Lung (tissue), 12 donors: ENCODE measurements around the gene SCAANT1. TPM values are rescaled to one million over a fixed set of nuclear protein-coding genes. Genes with fewer than 3 reads are reported as not detected.

Source experiments
- ATAC-seq: fragments of 200-7000 bp; cut with Tn5 transposase; one replicate; pipeline ENCODE4 v1.9.1; 2020; ENCODE audit warnings: moderate number of reproducible peaks; ENCODE audit not compliant: insufficient read depth, low FRiP score
- DNase-seq, 3 donors: peaks; one replicate each; pipeline ENCODE4 v3.0.0-alpha.2; 2013 to 2017
- H3K27ac ChIP-seq, 2 donors: one replicate each; pipeline ENCODE4 v1.5.1; 2013; ENCODE audit warnings: mild to moderate bottlenecking in 2 of 2, moderate library complexity in 2 of 2, control low read depth in 1 of 2, inconsistent platforms in 1 of 2, low read depth in 1 of 2, low read length in 1 of 2
- H3K27me3 ChIP-seq, 3 donors: one replicate each; pipeline ENCODE4 v1.5.1; 2013; ENCODE audit warnings: low read length in 2 of 3; ENCODE audit not compliant: control insufficient read depth in 3 of 3, insufficient read depth in 3 of 3
- H3K36me3 ChIP-seq, 4 donors: one replicate each; pipeline ENCODE4 v1.5.1; 2013; ENCODE audit warnings: low read length in 4 of 4, mild to moderate bottlenecking in 1 of 4, moderate library complexity in 1 of 4; ENCODE audit not compliant: control insufficient read depth in 4 of 4, insufficient read depth in 4 of 4
- H3K4me1 ChIP-seq, 5 donors: one replicate each; pipeline ENCODE4 v1.5.1; 2013; ENCODE audit warnings: low read length in 5 of 5, mild to moderate bottlenecking in 2 of 5, moderate library complexity in 1 of 5; ENCODE audit not compliant: control insufficient read depth in 5 of 5, insufficient read depth in 5 of 5
- H3K4me3 ChIP-seq: one replicate; pipeline ENCODE4 v1.5.1; 2013; ENCODE audit warnings: mild to moderate bottlenecking, control low read depth, moderate library complexity
- H3K9ac ChIP-seq, 2 donors: one replicate each; pipeline ENCODE4 v1.5.1; 2013; ENCODE audit warnings: low read length in 2 of 2, control low read depth in 1 of 2; ENCODE audit not compliant: insufficient read depth in 1 of 2
- H3K9me3 ChIP-seq, 4 donors: one replicate each; pipeline ENCODE4 v1.5.1; 2013; ENCODE audit warnings: low read length in 3 of 4, mild to moderate bottlenecking in 1 of 4, moderate library complexity in 1 of 4; ENCODE audit not compliant: control insufficient read depth in 4 of 4, insufficient read depth in 3 of 4
- WGBS, 2 donors: extraction: QIAGEN DNeasy Blood & Tissue Kit; methylation state at CpG; one replicate each; pipeline ENCODE4 v1.1.7; 2013; 5-methylcytosine and 5-hydroxymethylcytosine counted together
- polyA plus RNA-seq, 2 donors: library from polyadenylated mRNA; stranded (reverse); fragments of 200-250 nt; gene quantifications; one replicate each; pipeline ENCODE4 v1.2.1, GENCODE V29; 2013
- total RNA-seq, 2 donors: library from RNA; depleted of rRNA in 1 of 2; stranded (reverse); fragments of >200 nt in 1 of 2; gene quantifications; one replicate each; pipeline ENCODE4 v1.2.1, GENCODE V29; 2014 to 2021
- TF ChIP-seq, protein P1 (sequence below): IDR thresholded peaks from 2 replicates; pipeline ENCODE4 v1.5.1; 2012; ENCODE audit warnings: mild to moderate bottlenecking; ENCODE audit errors: control extremely low read depth, extremely low read depth
- donor health status: control.
- donor health status: control.
- donor health status: Bipolar disorder and iron deficiency.
- donor health status: healthy.
- donor health status: DM: yes; HTN: yes; CAD: no.

Gene SCAANT1
- total and polyA plus RNA-seq, 4 donors, result not detected

GRCh38 chr3:63878394-63879060 is 33.7 kb downstream of the SCAANT1 start:
- H3K4me3 ChIP-seq, result no peak overlapping the region
- TF ChIP-seq, protein P1, sequence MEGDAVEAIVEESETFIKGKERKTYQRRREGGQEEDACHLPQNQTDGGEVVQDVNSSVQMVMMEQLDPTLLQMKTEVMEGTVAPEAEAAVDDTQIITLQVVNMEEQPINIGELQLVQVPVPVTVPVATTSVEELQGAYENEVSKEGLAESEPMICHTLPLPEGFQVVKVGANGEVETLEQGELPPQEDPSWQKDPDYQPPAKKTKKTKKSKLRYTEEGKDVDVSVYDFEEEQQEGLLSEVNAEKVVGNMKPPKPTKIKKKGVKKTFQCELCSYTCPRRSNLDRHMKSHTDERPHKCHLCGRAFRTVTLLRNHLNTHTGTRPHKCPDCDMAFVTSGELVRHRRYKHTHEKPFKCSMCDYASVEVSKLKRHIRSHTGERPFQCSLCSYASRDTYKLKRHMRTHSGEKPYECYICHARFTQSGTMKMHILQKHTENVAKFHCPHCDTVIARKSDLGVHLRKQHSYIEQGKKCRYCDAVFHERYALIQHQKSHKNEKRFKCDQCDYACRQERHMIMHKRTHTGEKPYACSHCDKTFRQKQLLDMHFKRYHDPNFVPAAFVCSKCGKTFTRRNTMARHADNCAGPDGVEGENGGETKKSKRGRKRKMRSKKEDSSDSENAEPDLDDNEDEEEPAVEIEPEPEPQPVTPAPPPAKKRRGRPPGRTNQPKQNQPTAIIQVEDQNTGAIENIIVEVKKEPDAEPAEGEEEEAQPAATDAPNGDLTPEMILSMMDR, result no peak
- no peaks in the 10 kb centered on the region for H3K36me3 ChIP-seq
- no peak for DNase-seq
- WGBS, 2 donors, result 72 to 83% methylated on average over 2 of the region's 2 CpGs
- H3K4me1 ChIP-seq, result peaks cover 0 to 18% (median 5%) of the 10 kb centered on the region in 5 donors
- ATAC-seq, result no peak
- H3K9ac ChIP-seq, result no peak overlapping the region
- no peak overlapping the region for H3K27ac ChIP-seq
- no peaks in the 10 kb centered on the region for H3K27me3 ChIP-seq
- no peaks in the 10 kb centered on the region for H3K9me3 ChIP-seq

DNA sequence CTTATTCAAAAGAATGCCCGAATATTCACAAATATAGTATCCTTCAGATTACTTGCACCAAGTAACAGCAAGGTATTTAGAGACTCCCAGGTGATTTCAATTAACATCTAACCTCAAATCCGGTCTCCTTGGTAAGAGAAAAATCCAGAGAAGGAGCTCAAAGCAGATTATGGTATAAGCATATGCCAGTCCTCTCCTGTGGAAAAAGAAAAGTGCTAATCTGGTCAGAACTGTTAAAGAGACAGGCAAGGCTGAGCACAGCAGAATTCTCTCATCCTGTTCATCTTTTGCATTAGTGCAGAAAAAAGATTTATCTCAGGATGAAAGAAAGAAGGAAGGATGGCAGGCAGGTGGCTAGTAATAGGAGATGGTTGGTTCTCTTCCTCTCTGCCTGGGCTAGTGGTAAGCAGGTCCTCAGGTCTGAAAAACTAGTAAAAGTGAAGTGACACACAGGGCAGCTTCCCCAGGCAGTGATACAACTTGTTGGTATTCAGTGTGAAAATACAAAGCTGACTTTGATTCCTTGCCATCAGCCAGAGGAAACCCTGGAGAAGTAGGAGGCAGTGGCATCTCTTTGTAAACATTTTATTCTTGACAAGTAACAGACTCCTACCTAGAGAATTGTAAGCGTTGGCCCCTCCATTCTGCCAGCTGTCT is 34.3 kb downstream of the SCAANT1 start:
- 76 to 86% methylated on average over 3 of the region's 3 CpGs for WGBS, 2 donors
- Histone ChIP-seq H3K9ac (no peak overlapping the region), H3K36me3 (no peaks in the 10 kb centered on the region), H3K9me3 (no peaks in the 10 kb centered on the region), H3K4me1 (peaks cover 0 to 18% (median 5%) of the 10 kb centered on the region in 5 donors), H3K27me3 (no peaks in the 10 kb centered on the region), H3K4me3 (no peak overlapping the region), H3K27ac (no peak overlapping the region)
- no peak for ATAC-seq
- TF ChIP-seq, protein P1, result no peak
- DNase-seq, result no peak

- Histone ChIP-seq H3K36me3 (no peaks in the 10 kb centered on the region), H3K4me3 (no peak overlapping the region)
Measured at GRCh38 chr3:63876260-63876659, 35.9 kb downstream of the SCAANT1 start.

More at GRCh38 chr3:63876260-63876659, 35.9 kb downstream of the SCAANT1 start:
- Histone ChIP-seq H3K27me3 (no peaks in the 10 kb centered on the region), H3K4me1 (peaks cover 0 to 18% (median 5%) of the 10 kb centered on the region in 5 donors), H3K9ac (no peak overlapping the region), H3K9me3 (no peaks in the 10 kb centered on the region), H3K27ac (no peak overlapping the region)
- 71 to 72% methylated on average over 3 of the region's 3 CpGs for WGBS, 2 donors
- ATAC-seq, result no peak
- TF ChIP-seq, protein P1, result no peak
- DNase-seq, result no peak
